GM21381 (cell line): Measurements from ENCODE around the gene CTR9.

Experiments used
- ATAC-seq: cut with Tn5 transposase; IDR thresholded peaks from one replicate; pipeline ENCODE4 v1.9.1; 2021; ENCODE audit warnings: mild to moderate bottlenecking, moderate library complexity; ENCODE audit not compliant: unreplicated experiment

CTR9 gene

DNA sequence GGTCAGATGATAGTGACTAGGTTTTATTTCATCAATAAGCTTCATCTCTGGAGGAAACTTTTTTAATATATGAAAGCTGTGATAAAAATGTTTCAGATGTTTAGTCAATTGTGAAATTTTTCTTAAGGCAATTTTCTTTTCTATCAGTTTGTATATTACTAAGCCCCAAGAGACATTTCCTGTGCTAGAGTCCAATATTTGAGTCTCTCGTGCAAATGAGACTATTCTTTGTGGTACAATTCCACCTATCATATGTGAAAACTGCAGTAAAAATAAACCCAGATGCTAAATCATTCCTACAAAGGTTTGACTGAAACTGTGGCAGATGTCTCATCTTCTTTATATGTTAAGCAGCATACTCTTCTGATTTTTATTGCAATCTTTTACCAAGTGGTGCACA, 28.0 kb downstream of the CTR9 start:
- ATAC-seq: no peak

DNA sequence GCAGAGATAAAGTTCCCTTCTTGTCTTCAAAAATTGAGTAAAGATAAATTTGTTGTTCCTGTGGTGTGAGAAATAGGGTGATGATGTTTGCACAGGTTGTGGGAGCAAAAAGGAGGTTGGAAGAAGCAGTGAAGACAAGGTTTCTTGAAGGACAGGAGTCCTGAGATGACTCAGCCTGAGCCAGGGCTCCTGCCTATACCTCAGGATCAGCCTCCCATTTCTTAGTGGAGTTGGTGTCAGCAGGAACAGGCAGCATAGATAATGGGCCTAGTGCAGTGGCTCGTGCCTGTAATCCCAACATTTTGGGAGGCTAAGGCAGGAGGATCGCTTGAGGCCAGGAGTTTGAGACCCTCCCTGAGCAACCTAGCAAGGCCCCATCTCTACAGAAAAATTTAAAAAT, 29.0 kb downstream of the CTR9 start:
- no peak for ATAC-seq

DNA sequence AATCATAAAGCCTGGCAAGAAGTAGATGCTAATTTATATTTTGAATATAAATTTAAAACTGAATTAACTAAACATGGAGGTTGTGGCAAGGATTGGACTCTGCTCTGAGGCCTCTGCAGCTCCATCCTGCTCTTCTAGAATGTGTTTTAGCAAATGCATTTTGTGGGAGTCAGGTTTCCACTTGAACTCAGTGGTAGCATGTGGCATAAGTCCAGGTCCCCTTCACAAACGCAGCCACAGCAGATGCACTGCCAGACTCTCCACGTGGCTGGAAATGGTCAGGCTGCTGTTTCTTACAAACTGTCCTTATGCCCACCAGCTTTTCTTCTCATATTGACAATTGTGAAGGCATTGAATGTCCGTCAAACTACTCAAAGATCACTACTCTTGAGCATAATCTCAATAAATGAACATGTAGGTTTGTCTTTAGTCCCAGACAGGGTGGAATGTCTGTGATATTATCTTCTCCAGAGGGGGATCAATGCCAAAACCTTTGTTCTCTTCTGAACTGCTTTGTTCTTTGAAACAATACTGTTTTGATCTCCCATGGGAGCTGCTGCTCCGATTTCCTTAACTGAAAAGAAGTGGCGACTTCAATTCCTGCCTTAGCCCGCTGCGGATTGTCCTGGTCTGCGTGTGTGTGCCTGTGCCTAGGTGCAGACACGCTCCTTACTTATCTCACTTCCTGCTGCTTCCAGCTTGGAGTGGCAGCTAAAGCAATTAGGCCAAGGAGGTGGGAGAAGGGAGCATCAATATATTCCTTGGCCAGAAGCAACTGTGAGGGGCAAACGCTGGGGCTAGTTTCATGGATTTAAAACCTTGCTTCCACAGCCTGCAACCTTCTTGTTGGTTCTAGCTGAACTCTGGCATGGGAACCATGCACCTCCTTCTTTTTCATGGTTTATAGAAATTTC, 33.4 kb downstream of the CTR9 start:
- no peak for ATAC-seq

DNA sequence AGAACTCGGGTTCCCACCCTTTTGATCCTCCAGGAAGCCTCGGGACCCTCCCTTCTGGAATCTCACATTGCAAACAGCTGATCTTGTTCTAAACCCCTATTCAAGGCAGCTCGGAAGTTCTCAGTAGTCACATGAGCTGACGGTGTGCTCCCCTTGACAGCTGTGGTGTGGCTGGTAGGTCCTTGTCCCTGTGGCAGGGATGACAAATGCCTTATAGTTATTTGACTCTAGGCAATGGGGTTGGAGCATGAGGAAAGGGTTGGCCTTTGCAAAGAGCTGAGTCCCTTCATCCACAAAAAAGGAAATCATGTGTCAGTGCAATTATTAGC, 34.1 kb downstream of the CTR9 start:
- ATAC-seq: no peak

DNA sequence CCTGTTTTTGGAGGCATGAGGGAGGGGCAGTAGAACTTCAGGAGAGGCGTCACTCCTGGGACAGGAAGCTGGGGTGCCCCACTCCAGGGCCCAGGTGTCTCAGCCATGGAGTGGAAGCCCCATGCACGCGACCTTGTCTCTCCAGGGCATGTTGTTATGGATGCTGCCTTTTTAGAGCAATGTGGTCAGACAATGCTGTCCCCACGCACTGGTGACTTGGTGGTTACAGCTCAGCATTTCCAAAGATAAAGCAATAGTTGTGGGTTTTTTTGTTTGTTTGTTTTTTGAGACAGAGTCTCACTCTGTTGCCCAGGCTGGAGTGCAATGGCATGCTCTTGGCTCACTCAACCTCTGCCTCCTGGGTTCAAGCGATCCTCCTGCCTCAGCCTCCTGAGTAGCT, 35.4 kb downstream of the CTR9 start:
- ATAC-seq: no peak

DNA sequence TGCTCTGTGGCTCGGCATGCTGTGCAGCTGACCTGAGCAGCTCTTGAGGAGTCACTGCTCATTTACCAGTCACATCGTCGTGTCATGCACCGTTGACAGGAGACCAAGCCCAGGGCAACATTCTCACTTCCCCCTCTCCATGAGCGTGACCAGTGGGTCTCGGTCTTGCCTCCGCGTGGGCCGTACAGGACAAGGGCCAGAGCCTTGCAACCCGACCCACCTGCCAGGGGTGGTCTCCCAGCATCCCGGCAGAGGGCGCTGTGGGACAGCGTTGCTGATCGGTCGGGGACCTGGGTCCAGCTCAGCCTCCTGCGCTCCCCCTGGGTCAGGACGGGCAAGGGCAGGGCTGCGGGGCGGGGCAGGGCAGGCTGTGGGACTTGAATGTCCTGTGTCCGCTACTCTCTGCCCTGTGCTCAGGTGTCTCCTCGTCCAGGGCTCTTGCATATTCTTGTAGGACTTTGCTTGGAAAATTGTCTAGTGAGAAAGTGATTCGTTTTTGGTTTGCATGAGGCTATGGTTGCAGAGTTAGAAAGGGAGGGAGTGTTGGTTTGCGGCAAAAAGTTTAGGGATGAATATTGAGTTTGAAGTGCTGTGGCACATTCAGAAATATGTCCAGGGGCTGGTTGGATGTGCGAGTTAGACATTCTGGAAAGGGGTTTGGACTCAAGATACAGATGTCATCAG, 41.5 kb downstream of the CTR9 start:
- peak; percentile 89 for ATAC-seq

DNA sequence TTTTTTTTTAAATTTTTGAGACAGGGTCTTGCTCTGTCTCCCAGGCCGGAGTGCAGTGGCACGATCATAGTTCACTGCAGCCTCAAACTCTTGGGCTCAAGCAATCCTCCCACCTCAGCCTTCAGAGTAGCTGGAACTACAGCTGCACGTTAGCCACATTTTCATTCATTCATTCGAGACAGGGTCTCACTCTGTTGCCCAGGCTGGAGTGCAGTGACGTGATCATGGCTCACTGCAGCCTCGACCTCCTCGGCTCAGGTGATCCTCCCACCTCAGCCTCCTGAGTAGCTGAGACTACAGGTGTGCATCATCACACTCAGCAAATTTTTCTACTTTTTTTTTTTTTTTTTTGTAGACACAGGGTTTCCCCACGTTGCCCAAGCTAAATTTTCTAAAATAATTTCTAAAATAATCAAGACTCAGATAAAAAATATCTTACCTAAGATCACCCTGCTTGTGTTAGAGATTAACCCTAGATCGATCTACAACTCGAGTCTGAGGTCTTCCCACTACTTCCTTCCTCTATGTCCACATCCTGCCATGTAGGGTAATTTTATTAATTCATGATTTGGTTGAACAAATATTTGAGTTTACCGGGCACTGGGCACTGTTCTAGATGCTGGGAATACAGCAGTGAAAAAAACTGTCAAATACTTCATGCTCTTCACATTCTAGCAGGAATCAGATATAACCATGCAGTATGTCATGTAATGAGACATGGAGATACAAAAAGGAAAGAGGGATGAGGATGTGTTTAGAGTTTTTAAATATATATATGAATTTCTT, 42.6 kb downstream of the CTR9 start:
- ATAC-seq: no peak

DNA sequence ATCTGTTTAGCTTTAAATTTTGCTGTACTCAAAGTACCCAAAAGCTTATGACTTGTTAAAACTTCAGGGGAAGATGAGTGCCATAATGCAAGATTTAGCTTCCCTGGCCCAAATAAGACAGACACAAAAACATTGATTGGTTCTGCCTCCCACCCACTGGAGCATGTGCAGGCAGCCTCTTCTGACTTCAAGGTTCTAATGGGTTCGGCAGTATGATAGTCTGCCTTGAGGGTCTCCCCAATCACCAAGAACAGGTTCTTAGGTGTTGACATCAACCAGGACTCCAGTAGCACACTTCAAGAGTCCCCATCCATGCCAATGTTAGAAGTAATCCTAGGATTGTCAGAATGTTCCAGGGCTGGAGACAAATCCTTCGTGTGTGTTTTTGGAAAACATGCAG, 45.1 kb downstream of the CTR9 start:
- ATAC-seq: no peak

DNA sequence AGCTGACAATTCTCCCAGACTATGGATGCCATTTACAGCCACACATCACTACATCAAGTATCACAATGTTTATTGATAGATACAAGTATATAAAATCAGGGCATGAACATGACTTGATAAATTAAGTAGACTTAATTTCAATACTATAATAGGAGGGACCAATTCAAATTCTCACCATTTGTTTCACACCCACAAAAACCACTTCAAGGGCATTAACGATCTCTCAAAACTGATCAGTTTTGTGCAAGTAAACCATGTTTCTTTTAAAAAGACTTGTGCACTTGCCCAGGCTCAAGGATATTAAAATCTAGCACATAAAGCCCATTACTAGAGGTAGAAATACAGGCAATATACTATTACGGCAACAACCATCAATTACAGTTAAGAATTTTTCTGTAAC, 46.0 kb downstream of the CTR9 start:
- ATAC-seq: no peak

DNA sequence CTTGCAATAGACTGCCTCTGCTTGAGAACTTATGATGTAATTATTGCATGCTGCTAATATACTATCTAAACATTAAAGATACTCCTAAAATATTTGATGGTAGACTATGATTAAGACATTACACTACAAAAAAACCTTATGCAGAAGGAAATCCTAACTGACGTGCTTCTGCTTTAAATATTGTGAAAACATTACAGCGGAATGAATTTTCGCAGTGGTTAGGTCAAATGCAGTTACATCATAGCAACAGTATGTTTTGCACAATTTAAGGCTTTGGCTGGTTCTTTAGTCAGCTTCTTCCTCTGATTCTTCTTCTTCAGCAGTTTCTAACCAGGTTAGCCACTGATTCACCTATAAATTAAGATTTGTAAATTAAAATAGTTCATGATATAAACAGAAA, 46.5 kb downstream of the CTR9 start:
- no peak for ATAC-seq

DNA sequence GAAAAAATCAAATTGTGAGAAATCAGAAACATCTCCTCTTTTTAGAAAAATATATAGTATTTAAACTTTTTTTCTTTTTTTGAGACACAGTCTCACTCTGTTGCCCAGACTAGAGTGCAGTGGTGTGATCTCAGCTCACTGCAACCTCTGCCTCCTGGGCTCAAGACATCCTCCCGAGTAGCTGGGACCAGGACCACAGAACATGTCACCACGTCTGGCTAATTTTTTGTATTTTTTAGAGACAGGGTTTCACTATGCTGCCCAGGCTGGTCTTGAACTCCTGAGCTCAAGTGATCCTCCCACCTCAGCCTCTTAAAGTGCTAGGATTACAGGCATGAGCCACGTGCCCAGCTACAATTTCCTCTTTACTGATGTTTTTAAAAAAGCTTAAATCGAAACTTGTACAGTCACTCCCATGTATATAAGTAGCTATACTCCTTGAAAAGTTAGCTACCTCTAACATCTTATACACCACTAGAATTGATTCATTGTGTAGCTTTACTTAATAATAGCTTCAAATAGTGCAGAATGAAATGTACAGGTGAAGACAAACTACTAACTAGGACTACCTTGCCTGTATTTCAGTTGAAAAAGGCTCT, 47.4 kb downstream of the CTR9 start:
- no peak for ATAC-seq

DNA sequence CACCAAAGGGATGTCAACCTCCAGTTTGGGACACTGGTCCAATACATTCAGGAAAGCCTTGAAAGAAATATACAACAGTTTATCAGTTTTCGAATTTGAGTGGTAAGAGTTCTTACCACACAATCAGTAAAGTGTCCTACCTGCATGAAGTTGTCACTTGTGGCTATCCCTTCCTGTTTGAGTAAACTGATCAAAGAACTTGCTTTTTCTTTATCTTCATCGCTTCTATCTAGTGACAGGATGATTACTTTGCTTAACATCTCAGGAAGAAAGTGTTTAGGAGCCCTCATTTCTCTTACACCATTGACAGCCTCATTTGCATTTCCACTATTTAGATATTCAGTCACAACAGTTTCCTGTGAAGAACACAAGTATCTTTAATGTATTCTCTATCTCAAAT, 49.2 kb downstream of the CTR9 start:
- ATAC-seq: no peak

DNA sequence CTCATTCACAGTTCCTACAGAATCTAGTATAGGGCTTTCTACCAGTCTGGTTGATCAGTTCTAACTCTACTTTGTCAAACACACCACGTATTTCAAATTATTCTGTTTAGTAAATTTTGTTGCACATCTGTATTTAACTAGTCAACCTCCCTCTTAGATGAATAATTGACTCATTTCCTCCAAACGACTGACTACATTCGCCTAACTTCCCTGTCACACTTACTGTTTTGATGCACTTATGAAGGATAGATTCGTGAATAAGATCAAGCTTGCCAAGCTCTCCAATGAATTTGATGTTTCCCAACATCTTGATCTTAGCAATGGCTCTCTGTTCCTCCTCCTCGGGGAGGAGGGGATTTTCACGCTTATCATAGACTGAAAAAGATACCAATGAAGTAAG, 52.6 kb downstream of the CTR9 start:
- ATAC-seq: no peak

DNA sequence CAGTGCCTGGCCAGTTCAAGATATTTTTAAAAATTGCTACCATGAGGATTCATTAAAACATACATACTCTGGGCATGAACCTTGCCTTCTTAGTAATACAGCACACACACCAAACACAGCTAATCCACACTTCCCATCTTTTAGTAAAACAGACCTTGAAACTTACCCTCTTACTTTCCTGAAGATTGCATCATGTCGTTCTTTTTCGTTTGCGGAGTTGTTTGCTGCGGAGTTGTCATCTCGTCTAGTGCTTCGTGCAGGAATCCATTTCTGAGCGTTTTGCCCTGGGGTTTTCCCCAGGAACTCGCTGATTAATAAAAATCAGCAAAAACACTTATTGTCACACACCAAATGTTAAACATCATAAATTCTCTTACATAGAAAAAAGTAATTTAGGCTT, 54.7 kb downstream of the CTR9 start:
- no peak for ATAC-seq

DNA sequence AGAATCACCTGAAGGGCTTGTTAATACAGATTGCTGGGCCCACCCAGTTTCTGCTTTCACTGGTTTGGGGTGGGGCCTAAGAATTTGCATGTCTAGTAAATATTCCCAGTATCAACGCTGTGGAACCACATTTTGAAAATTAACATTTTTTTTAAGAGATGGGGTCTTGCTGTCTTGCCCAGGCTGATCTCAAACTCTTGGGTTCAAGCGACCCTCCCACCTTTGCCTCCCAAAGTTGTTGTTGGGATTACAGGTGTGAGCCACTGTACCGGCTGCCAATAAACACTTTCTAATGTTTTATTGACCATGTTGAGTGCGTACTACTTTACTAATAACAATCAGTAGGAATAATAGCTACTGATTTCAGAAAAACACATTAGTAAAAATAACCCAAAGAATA, 55.2 kb downstream of the CTR9 start:
- no peak for ATAC-seq

DNA sequence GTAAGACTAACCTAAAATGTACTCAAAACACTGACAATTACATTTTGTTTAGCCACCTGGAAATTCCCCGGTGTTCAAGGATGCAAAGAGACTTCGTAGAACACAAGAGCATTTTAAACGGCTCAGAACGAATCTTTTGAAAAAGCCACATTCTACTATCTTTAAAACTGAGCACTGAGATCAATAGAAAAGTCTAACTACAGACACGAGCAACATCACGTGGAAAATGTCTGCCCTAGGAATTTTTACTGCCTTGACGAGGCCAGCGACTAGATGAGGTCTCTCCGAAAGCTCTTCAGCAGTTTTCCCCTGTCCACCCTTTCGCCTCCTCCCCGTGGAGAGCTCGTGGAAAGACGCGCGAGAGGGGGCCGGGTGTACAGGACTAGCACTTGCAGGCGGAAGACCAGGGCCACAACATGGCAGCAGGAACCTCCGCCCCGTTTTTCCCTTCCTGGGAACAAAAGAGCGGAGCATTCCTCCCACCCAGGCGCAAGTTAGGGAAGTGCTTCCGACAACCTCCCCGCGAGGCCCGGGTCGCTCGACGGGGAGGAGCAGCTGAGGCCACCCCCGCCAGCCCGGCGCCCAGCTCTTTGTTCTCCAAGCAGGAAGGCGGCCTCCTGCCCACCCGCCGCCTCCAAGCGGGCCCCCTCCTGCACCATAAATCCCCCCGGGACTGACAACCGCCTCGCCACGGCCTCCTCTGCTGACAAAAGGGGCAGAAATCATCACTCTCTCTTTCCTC, 56.6 kb downstream of the CTR9 start:
- peak; percentile 8 for ATAC-seq

DNA sequence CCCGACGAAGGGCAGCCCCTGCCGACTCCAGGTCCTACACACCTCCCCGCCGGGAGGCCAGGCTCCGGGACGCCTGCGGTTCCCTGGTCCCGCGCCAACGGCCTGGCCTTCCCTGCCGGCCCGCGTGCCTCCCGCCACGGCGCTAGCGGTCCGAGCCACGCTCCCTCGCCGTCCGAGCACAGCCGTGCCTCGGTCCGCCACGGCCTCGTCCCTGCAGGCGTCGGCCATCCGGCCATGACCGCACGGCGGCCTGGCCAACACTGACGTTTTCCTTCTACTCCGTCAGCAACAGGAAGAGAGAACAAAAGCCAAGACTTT, 57.1 kb downstream of the CTR9 start:
- ATAC-seq: peak; percentile 7

DNA sequence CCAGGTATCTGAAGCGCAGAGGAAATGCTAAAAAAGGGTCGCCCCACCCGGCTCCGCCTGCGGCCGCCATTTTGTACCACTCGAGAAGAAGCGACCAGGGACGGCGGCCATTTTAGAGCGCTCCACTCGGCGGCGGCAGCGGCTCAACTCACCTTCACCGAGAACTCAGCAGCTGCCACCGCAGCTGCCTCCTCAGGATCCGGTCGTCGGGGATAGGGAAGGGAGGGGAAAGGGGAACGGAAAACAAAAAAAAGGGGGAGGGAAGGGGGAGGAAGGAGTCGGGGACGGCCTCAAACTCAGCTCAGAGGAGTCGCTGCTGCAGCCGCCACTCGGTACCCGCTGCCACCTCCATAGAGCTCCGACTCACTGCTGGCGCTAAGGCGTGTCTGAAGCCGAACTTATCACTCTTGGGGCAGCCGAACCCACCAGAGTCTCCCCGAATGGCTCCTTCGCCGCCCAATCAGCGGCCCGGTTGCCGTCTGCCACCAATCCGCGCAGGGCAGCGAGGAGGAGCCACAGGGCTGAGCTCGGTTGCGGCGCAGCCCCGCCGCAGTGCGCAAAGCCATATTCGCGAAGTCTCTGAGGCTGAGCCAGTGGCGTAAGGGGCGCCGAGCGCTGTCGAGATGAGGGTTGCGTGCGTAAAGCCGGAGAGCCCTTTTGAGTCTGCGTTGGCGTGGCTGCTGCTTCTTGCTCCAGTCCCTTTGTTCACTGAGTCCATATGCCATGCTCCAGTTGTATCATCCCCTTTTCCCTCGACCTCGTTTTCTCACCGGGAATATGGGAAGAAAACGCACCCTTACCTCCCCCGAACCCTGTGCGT, 57.7 kb downstream of the CTR9 start, which contains the start of gene EIF4G2:
Gene EIF4G2 (minus strand): TSS at position 374 of the 820 bp plus-strand sequence.
- peak; percentile 90 for ATAC-seq

DNA sequence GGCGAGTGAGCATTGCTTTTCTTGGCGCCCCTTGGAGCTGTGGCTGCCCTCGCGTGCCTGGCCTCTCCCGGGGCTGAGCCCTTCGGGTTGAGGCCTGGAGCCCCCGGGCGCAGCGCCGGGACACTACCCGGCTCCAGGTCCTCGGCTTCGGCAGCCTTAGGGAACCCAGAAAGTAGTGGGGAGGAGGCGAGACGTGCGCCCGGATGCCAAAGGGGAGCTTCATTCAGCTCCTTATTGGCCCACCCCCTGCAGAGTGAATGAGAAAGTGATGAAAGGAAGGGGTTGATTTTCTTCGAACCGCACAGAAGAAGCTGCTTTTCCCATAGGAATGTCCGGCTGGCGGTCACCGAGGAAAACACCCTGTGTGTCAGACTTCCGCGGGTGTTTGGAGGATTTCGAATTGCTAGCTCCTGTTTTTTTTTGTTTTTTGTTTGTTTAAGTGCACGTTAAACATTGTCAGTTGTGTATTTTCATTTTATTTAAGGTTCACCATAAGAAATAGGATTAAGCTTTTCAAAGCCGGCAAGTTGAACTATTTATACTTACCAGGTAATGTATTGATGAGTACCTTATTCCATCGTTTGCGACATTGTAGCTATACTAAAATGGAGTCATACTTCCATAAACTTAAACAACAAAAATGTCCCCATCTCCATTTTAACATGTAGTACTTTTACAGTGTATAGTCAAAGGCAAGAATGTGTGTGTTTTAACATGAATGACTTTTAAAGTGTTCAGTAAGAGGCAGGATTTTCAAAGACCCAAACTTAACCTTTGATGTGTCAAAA, 58.5 kb downstream of the CTR9 start:
- peak; percentile 6 for ATAC-seq
